Measurements from ENCODE around the gene PSD2. TPM values are rescaled to one million over a fixed set of nuclear protein-coding genes. Genes with fewer than 3 reads are reported as not detected.

The PSD2 gene
- total and polyA plus RNA-seq, 4 donors, result 0.05 TPM; not detected in 3

DNA sequence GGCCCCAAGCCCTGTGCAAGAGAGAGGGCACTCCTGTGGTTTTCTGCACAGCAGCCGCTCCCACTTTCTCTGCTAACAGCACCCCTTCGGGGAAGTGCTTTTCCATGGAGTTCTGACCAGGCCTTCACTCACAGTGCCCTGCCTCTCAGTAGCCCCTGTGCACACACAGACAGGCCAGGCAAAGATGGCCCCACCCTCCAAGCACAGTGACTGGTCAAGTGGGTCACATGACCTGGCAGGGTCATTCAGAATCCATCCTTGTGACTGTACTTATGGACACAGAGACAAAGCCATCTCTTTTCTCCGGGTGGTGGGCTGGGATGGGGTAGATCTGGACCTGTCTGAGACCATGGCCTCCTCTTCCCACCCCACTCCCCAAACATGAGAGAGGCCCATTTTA, 82.5 kb downstream of the PSD2 start:
- Histone ChIP-seq H3K4me3 (ENCODE audit: low read depth in 1 of 3, low read length in 3 of 3) (no peak overlapping the region), H3K27me3 (ENCODE audit: control insufficient read depth in 4 of 4, insufficient read depth in 4 of 4, low read length in 3 of 4) (no peaks in the 10 kb centered on the region), H3K27ac (ENCODE audit: low read depth in 1 of 2, low read length in 2 of 2) (no peak overlapping the region), H3K9ac (ENCODE audit: low read depth in 1 of 2, low read length in 2 of 2) (no peak overlapping the region), H3K4me1 (ENCODE audit: control insufficient read depth in 4 of 4, insufficient read depth in 4 of 4, low read length in 3 of 4) (no peaks in the 10 kb centered on the region), H3K9me3 (ENCODE audit: control insufficient read depth in 4 of 4, low read length in 3 of 4) (no peaks in the 10 kb centered on the region), H3K36me3 (ENCODE audit: control insufficient read depth in 4 of 4, insufficient read depth in 3 of 4, low read depth in 1 of 4, low read length in 3 of 4) (no peaks in the 10 kb centered on the region)
- no peak for TF ChIP-seq RXRA (IDR thresholded peaks at IDR 0.05)
- TF ChIP-seq FOXA2 (IDR thresholded peaks at IDR 0.05), result no peak
- no peak for TF ChIP-seq SP1 (IDR thresholded peaks at IDR 0.05)
- TF ChIP-seq NR2F2 (IDR thresholded peaks at IDR 0.05), result no peak
- TF ChIP-seq ATF3 (IDR thresholded peaks at IDR 0.05), result no peak
- TF ChIP-seq, protein P1, sequence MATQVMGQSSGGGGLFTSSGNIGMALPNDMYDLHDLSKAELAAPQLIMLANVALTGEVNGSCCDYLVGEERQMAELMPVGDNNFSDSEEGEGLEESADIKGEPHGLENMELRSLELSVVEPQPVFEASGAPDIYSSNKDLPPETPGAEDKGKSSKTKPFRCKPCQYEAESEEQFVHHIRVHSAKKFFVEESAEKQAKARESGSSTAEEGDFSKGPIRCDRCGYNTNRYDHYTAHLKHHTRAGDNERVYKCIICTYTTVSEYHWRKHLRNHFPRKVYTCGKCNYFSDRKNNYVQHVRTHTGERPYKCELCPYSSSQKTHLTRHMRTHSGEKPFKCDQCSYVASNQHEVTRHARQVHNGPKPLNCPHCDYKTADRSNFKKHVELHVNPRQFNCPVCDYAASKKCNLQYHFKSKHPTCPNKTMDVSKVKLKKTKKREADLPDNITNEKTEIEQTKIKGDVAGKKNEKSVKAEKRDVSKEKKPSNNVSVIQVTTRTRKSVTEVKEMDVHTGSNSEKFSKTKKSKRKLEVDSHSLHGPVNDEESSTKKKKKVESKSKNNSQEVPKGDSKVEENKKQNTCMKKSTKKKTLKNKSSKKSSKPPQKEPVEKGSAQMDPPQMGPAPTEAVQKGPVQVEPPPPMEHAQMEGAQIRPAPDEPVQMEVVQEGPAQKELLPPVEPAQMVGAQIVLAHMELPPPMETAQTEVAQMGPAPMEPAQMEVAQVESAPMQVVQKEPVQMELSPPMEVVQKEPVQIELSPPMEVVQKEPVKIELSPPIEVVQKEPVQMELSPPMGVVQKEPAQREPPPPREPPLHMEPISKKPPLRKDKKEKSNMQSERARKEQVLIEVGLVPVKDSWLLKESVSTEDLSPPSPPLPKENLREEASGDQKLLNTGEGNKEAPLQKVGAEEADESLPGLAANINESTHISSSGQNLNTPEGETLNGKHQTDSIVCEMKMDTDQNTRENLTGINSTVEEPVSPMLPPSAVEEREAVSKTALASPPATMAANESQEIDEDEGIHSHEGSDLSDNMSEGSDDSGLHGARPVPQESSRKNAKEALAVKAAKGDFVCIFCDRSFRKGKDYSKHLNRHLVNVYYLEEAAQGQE (IDR thresholded peaks at IDR 0.05), result no peak
- no peak for TF ChIP-seq TAF1 (conservative IDR thresholded peaks at IDR 0.05)
- TF ChIP-seq, protein P2, sequence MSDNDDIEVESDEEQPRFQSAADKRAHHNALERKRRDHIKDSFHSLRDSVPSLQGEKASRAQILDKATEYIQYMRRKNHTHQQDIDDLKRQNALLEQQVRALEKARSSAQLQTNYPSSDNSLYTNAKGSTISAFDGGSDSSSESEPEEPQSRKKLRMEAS (IDR thresholded peaks at IDR 0.05), result no peak
- no peak for TF ChIP-seq JUND (IDR thresholded peaks at IDR 0.05)
- no peak for TF ChIP-seq HNF4G (IDR thresholded peaks at IDR 0.05)
- no peak for TF ChIP-seq GABPA (IDR thresholded peaks at IDR 0.05 in 1 of 2, conservative IDR thresholded peaks at IDR 0.05 in 1 of 2)
- no peak for TF ChIP-seq CTCF (IDR thresholded peaks at IDR 0.05; ENCODE audit: low read depth, low read length, missing input control)
- TF ChIP-seq FOXA1 (IDR thresholded peaks at IDR 0.05), result no peak
- TF ChIP-seq RAD21 (IDR thresholded peaks at IDR 0.05), result no peak
- TF ChIP-seq YY1 (IDR thresholded peaks at IDR 0.05), result no peak
- no peak for TF ChIP-seq EGR1 (IDR thresholded peaks at IDR 0.05; ENCODE audit: low read depth in 2 of 2)
- TF ChIP-seq ZBTB33 (IDR thresholded peaks at IDR 0.05), result no peak
- no peak for TF ChIP-seq HNF4A (conservative IDR thresholded peaks at IDR 0.05)
- WGBS, result 96% methylated on average over 3 of the region's 3 CpGs
- DNase-seq (ENCODE audit: low spot score), result no peak
